ENCODE measurements around the gene USE1. TPM values are rescaled to one million over a fixed set of nuclear protein-coding genes. Genes with fewer than 3 reads are reported as not detected.

The USE1 gene
- total and polyA plus RNA-seq, 9 of the 15 experiments (the other 6 are each of a cell fraction or from before 2014, with no cell fraction given) = 17.3 to 52.4 (median 34.0) TPM

DNA sequence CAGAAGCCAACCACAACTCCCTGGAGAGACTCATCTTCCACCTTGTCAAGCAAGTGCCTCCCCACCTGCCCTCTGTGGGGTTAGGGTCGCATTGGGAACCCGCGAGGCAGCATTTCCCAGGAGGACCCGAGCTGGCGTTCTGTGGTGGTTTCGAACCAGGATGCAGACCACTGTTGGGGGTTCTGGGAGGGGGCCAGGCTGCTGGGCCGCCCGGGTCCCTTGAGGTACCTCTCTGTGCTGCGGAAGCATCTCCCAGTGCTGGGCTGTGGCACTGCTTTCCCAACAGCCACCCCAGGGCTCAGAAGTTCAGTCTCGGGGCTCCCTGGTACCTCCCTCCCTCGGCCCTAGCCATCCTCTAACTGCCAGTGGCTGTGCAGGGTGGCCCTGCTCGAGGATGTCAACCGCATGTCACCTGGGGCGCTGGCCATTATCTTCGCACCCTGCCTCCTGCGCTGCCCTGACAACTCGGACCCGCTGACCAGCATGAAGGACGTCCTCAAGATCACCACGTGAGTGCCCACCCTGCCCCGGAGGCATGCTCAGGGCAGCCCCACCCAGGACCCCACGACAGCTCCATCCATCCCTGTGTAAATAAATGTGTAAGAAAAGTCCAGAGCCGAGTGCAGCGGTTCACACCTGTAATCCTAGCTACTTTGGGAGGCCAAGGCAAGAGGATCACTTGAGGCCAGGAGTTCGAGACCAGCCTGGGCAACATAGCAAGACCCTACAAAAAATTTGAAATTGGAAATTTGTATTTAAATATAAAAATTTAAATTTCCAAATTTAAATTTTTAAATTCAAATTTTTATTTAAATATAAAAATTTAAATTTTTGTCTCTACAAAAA, 8.2 kb upstream of the USE1 start:
- in situ Hi-C loops (cut with MboI) = no loop called here
- Histone ChIP-seq H3K36me3 (ENCODE audit: control insufficient read depth, insufficient read depth, low read length) (peaks cover 55% of the 10 kb centered on the region; the same call in 2 of the 3 replicates), H2AFZ (ENCODE audit: low read depth, low read length) (no peak overlapping the region), H3K9ac (ENCODE audit: insufficient read depth in 1 of 2, low read depth in 2 of 2, low read length in 2 of 2) (peak overlapping the region in 1 of 2 experiments; percentile 35; a peak in 1 of 4 replicates), H3K9me1 (ENCODE audit: control insufficient read depth, insufficient read depth, low read length) (no peaks in the 10 kb centered on the region), H3K4me3 (no peak overlapping the region), H3K9me3 (replicated peaks; ENCODE audit: control insufficient read depth, insufficient read depth, low read depth, low read length) (no peaks in the 10 kb centered on the region), H3K27ac (ENCODE audit: extremely low read depth, low read depth, low read length) (no peak overlapping the region), H3K4me2 (ENCODE audit: insufficient read depth, low read length) (no peak overlapping the region), H3K4me1 (replicated peaks in 1 of 2; ENCODE audit: control insufficient read depth in 2 of 2, insufficient read depth in 2 of 2, low read length in 2 of 2) (peaks cover 12 to 44% of the 10 kb centered on the region in 2 experiments; a peak in 4 of 5 replicates), H4K20me1 (replicated peaks; ENCODE audit: control insufficient read depth, insufficient read depth, low read length) (0 out of 2 replicates have a peak, but pooled peaks cover 7% of the 10 kb centered on the region), H3K27me3 (ENCODE audit: control insufficient read depth in 2 of 2, insufficient read depth in 2 of 2, low read length in 2 of 2) (no peaks in the 10 kb centered on the region), H3K79me2 (ENCODE audit: control insufficient read depth, insufficient read depth, low read length) (no peaks in the 10 kb centered on the region)
- ChIA-PET CTCF (ENCODE audit: low intra/inter-chr PET ratio) (interaction anchor here (3.7 kb wide), 1 partner anchor 76 kb away, joined by 23 read pairs; no protein-coding TSS in a partner anchor), POLR2A (interaction anchor here (0.7 kb wide), 1 partner anchor 988 kb away, joined by 3 read pairs; no protein-coding TSS in a partner anchor)
- no peak for FAIRE-seq
- no peak for ATAC-seq
- no TSS peak for BruUV-seq (replicated peaks)
- WGBS (ENCODE audit: insufficient coverage, low coverage, missing lambda C conversion rate) = 93% methylated on average over 20 of the region's 25 CpGs
- DNase-seq (ENCODE audit: extremely low read depth in 1 of 4, low spot score in 3 of 4) = no peak
- intact Hi-C loops (cut with micrococcal nuclease) = loop anchor here (5.0 to 10.0 kb wide), 2 partner anchors 40 to 132 kb away; partner anchors contain the start of genes HAUS8, MYO9B and NR2F6
- TF ChIP-seq ZNF436 (CRISPR knock-in tag; IDR thresholded peaks at IDR 0.05) (no peak), ELF1 (tag; IDR thresholded peaks at IDR 0.05) (no peak), HMG20B (CRISPR knock-in tag; IDR thresholded peaks at IDR 0.05) (no peak), C11orf30 (IDR thresholded peaks at IDR 0.05; ENCODE audit: low read depth) (no peak), GATAD2A (IDR thresholded peaks at IDR 0.05) (no peak), POLR2G (IDR thresholded peaks at IDR 0.05; ENCODE audit: low read depth, low read length) (peak; percentile 35; the same call in 1 of the 2 replicates), RBM22 (IDR thresholded peaks at IDR 0.05; ENCODE audit: low read depth, low read length, poor library complexity, severe bottlenecking) (peak; percentile 10)
- TF ChIP-seq, protein P1, sequence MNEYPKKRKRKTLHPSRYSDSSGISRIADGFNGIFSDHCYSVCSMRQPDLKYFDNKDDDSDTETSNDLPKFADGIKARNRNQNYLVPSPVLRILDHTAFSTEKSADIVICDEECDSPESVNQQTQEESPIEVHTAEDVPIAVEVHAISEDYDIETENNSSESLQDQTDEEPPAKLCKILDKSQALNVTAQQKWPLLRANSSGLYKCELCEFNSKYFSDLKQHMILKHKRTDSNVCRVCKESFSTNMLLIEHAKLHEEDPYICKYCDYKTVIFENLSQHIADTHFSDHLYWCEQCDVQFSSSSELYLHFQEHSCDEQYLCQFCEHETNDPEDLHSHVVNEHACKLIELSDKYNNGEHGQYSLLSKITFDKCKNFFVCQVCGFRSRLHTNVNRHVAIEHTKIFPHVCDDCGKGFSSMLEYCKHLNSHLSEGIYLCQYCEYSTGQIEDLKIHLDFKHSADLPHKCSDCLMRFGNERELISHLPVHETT (CRISPR knock-in tag; conservative IDR thresholded peaks at IDR 0.05 in 1 of 2, IDR thresholded peaks at IDR 0.05 in 1 of 2) = no peak
- TF ChIP-seq, protein P2, sequence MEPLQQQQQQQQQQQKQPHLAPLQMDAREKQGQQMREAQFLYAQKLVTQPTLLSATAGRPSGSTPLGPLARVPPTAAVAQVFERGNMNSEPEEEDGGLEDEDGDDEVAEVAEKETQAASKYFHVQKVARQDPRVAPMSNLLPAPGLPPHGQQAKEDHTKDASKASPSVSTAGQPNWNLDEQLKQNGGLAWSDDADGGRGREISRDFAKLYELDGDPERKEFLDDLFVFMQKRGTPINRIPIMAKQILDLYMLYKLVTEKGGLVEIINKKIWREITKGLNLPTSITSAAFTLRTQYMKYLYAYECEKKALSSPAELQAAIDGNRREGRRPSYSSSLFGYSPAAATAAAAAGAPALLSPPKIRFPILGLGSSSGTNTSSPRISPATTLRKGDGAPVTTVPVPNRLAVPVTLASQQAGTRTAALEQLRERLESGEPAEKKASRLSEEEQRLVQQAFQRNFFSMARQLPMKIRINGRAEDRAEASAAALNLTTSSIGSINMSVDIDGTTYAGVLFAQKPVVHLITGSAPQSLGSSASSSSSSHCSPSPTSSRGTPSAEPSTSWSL (CRISPR knock-in tag; IDR thresholded peaks at IDR 0.05; ENCODE audit: borderline replicate concordance) = no peak
- TF ChIP-seq, protein P3, sequence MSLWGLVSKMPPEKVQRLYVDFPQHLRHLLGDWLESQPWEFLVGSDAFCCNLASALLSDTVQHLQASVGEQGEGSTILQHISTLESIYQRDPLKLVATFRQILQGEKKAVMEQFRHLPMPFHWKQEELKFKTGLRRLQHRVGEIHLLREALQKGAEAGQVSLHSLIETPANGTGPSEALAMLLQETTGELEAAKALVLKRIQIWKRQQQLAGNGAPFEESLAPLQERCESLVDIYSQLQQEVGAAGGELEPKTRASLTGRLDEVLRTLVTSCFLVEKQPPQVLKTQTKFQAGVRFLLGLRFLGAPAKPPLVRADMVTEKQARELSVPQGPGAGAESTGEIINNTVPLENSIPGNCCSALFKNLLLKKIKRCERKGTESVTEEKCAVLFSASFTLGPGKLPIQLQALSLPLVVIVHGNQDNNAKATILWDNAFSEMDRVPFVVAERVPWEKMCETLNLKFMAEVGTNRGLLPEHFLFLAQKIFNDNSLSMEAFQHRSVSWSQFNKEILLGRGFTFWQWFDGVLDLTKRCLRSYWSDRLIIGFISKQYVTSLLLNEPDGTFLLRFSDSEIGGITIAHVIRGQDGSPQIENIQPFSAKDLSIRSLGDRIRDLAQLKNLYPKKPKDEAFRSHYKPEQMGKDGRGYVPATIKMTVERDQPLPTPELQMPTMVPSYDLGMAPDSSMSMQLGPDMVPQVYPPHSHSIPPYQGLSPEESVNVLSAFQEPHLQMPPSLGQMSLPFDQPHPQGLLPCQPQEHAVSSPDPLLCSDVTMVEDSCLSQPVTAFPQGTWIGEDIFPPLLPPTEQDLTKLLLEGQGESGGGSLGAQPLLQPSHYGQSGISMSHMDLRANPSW (CRISPR knock-in tag; IDR thresholded peaks at IDR 0.05) = no peak
- TF ChIP-seq, protein P4, sequence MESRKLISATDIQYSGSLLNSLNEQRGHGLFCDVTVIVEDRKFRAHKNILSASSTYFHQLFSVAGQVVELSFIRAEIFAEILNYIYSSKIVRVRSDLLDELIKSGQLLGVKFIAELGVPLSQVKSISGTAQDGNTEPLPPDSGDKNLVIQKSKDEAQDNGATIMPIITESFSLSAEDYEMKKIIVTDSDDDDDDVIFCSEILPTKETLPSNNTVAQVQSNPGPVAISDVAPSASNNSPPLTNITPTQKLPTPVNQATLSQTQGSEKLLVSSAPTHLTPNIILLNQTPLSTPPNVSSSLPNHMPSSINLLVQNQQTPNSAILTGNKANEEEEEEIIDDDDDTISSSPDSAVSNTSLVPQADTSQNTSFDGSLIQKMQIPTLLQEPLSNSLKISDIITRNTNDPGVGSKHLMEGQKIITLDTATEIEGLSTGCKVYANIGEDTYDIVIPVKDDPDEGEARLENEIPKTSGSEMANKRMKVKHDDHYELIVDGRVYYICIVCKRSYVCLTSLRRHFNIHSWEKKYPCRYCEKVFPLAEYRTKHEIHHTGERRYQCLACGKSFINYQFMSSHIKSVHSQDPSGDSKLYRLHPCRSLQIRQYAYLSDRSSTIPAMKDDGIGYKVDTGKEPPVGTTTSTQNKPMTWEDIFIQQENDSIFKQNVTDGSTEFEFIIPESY (CRISPR knock-in tag; IDR thresholded peaks at IDR 0.05) = 0 out of 2 replicates have a peak, but pooled peaks have one; percentile 17

All from K562 (cell line).